GM12801 (cell line): Measurements from ENCODE around the gene NUP107.

ENCODE experiments used
- CTCF ChIP-seq: IDR thresholded peaks from one replicate; pipeline ENCODE4 v1.5.1; 2011; ENCODE audit warnings: control low read depth; ENCODE audit not compliant: insufficient read length; ENCODE audit errors: extremely low read depth

Gene NUP107

GRCh38 chr12:68675101-68675842 lies 11.5 kb upstream of the NUP107 start:
- no peak for TF ChIP-seq CTCF

- TF ChIP-seq CTCF: no peak
These were observed 550 bp upstream of the NUP107 start for GRCh38 chr12:68686262-68686594.

GRCh38 chr12:68695454-68695853 lies 8.7 kb downstream of the NUP107 start:
- no peak for TF ChIP-seq CTCF

GRCh38 chr12:68699486-68699885 lies 12.7 kb downstream of the NUP107 start:
- TF ChIP-seq CTCF: no peak

GRCh38 chr12:68727776-68728175 lies 41.0 kb downstream of the NUP107 start:
- no peak for TF ChIP-seq CTCF

GRCh38 chr12:68733661-68734071 lies 46.9 kb downstream of the NUP107 start:
- TF ChIP-seq CTCF: no peak

GRCh38 chr12:68739891-68740290 lies 53.1 kb downstream of the NUP107 start:
- TF ChIP-seq CTCF: no peak
